ENCODE measurements around the gene CD6. TPM values are rescaled to one million over a fixed set of nuclear protein-coding genes. Genes with fewer than 3 reads are reported as not detected.

The CD6 gene
- total and polyA plus RNA-seq, 2 donors (not counting 3 experiments of a cell fraction or from before 2014, with no cell fraction given), result not detected

Small RNA genes within 50 kb of the gene (small RNA-seq; reads per million reads assigned to genes)
- gene RNU6-933P (ENCODE audit: insufficient read depth, insufficient read length, low read depth, low replicate concordance), result not detected

Other genes starting within 250 kb of the CD6 start
- not detected in 2 replicates for gene MS4A18, start 247.0 kb upstream of the CD6 start, total RNA-seq
- not detected in 2 replicates for gene MS4A18, start 247.0 kb upstream of the CD6 start, polyA plus RNA-seq
- not detected in 2 replicates for gene MS4A15, start 214.8 kb upstream of the CD6 start, total RNA-seq
- not detected in 2 replicates for gene MS4A15, start 214.8 kb upstream of the CD6 start, polyA plus RNA-seq
- gene MS4A10, start 186.3 kb upstream of the CD6 start, total RNA-seq, result not detected in 2 replicates
- gene MS4A10, start 186.3 kb upstream of the CD6 start, polyA plus RNA-seq, result not detected in 2 replicates
- gene CCDC86, start 129.6 kb upstream of the CD6 start, total RNA-seq, result 57.6 and 60.8 TPM in 2 replicates
- gene CCDC86, start 129.6 kb upstream of the CD6 start, polyA plus RNA-seq, result 29.8 and 32.3 TPM in 2 replicates
- gene PTGDR2, start 115.7 kb upstream of the CD6 start, total RNA-seq, result 0.15 TPM in 1 of 2 replicates, not detected in the other
- gene PTGDR2, start 115.7 kb upstream of the CD6 start, polyA plus RNA-seq, result not detected in 2 replicates
- not detected in 2 replicates for gene ZP1, start 104.1 kb upstream of the CD6 start, total RNA-seq
- gene ZP1, start 104.1 kb upstream of the CD6 start, polyA plus RNA-seq, result not detected in 2 replicates
- gene PRPF19, start 65.1 kb upstream of the CD6 start, total RNA-seq, result 114 and 126 TPM in 2 replicates
- gene PRPF19, start 65.1 kb upstream of the CD6 start, polyA plus RNA-seq, result 97.1 and 121 TPM in 2 replicates
- 172 and 192 TPM in 2 replicates for gene TMEM109, start 57.5 kb upstream of the CD6 start, total RNA-seq
- gene TMEM109, start 57.5 kb upstream of the CD6 start, polyA plus RNA-seq, result 141 and 143 TPM in 2 replicates
- 106 and 120 TPM in 2 replicates for gene TMEM132A, start 47.2 kb upstream of the CD6 start, total RNA-seq
- 74.3 and 97.9 TPM in 2 replicates for gene TMEM132A, start 47.2 kb upstream of the CD6 start, polyA plus RNA-seq
- 1.7 and 4.4 TPM in 2 replicates for gene SLC15A3, start 19.5 kb upstream of the CD6 start, total RNA-seq
- gene SLC15A3, start 19.5 kb upstream of the CD6 start, polyA plus RNA-seq, result 3.3 TPM in 2 replicates
- gene CD5, start 130.8 kb downstream of the CD6 start, total RNA-seq, result not detected in 2 replicates
- not detected in 2 replicates for gene CD5, start 130.8 kb downstream of the CD6 start, polyA plus RNA-seq
- 23.4 and 24.2 TPM in 2 replicates for gene VPS37C, start 189.7 kb downstream of the CD6 start, total RNA-seq
- 17.7 TPM in 2 replicates for gene VPS37C, start 189.7 kb downstream of the CD6 start, polyA plus RNA-seq
- gene PGA3, start 231.8 kb downstream of the CD6 start, total RNA-seq, result not detected in 2 replicates
- gene PGA3, start 231.8 kb downstream of the CD6 start, polyA plus RNA-seq, result not detected in 2 replicates